NCI-H1694 treated with DMSO at 0.1 percent for 48 hours (cell line): Measurements from ENCODE around the gene MID2.
"Not testable (repeated sequence)": the region's sequence is repeated elsewhere in the genome, so short reads cannot be mapped to it uniquely, and the experiment has no call there.

Experiments
- DNase-seq: peaks from one replicate; lab custom pipeline; 2025; lab: John Stamatoyannopoulos, UW

The MID2 gene

GRCh38 chrX:107825698-107826237 is at the start of gene MID2:
TSS of gene MID2 (plus strand) at chrX:107825866. CDS start at chrX:107826427, 561 bp downstream.
- no peak for DNase-seq

- peak; percentile 89 for DNase-seq
Measured at GRCh38 chrX:107776649-107777535, 48.8 kb upstream of the MID2 start.

- DNase-seq, result no peak
Measured at GRCh38 chrX:107777536-107777832, 48.2 kb upstream of the MID2 start, which contains the start of gene NCBP2L. TSS of gene NCBP2L (plus strand) at chrX:107777733. CDS start at chrX:107794221, 16,488 bp downstream.

GRCh38 chrX:107780525-107780924 is 45.1 kb upstream of the MID2 start:
- no peak for DNase-seq

- DNase-seq, result no peak
Measured at GRCh38 chrX:107787827-107788226, 37.8 kb upstream of the MID2 start.

- no peak for DNase-seq
Measured at GRCh38 chrX:107804427-107804826, 21.2 kb upstream of the MID2 start.

- no peak for DNase-seq
Measured at GRCh38 chrX:107805179-107805578, 20.5 kb upstream of the MID2 start.

GRCh38 chrX:107810053-107810452 is 15.6 kb upstream of the MID2 start:
- DNase-seq, result not testable (repeated sequence)

- no peak for DNase-seq
Measured at GRCh38 chrX:107818900-107819521, 6.7 kb upstream of the MID2 start.

GRCh38 chrX:107823042-107823441 is 2.6 kb upstream of the MID2 start:
- no peak for DNase-seq

- no peak for DNase-seq
Measured at GRCh38 chrX:107823456-107823855, 2.2 kb upstream of the MID2 start.

- peak; percentile 6 for DNase-seq
Measured at GRCh38 chrX:107826238-107827029, 768 bp downstream of the MID2 start.

- DNase-seq, result no peak
Measured at GRCh38 chrX:107827030-107827831, 1.6 kb downstream of the MID2 start.

GRCh38 chrX:107827852-107828251 is 2.2 kb downstream of the MID2 start:
- no peak for DNase-seq

- DNase-seq, result no peak
Measured at GRCh38 chrX:107829878-107830277, 4.2 kb downstream of the MID2 start.

- no peak for DNase-seq
Measured at GRCh38 chrX:107831071-107831730, 5.5 kb downstream of the MID2 start.

GRCh38 chrX:107834275-107835201 is 8.9 kb downstream of the MID2 start:
- DNase-seq, result no peak

- no peak for DNase-seq
Measured at GRCh38 chrX:107836958-107837357, 11.3 kb downstream of the MID2 start.

- DNase-seq, result no peak
Measured at GRCh38 chrX:107840971-107841370, 15.3 kb downstream of the MID2 start.
